Central memory CD4-positive, alpha-beta T cell (primary cell): ENCODE measurements around the gene BFSP2.

ENCODE experiments used
- DNase-seq: peaks from one replicate; pipeline ENCODE4 v3.0.0; 2022
- total RNA-seq, 3 experiments: gene quantifications; one replicate each; lab custom pipeline; 2026; lab: John Stamatoyannopoulos, UW

The BFSP2 gene, protein sequence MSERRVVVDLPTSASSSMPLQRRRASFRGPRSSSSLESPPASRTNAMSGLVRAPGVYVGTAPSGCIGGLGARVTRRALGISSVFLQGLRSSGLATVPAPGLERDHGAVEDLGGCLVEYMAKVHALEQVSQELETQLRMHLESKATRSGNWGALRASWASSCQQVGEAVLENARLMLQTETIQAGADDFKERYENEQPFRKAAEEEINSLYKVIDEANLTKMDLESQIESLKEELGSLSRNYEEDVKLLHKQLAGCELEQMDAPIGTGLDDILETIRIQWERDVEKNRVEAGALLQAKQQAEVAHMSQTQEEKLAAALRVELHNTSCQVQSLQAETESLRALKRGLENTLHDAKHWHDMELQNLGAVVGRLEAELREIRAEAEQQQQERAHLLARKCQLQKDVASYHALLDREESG
- 0 to 0.77 (median 0.16) reads per million in 3 experiments for total RNA-seq

DNA sequence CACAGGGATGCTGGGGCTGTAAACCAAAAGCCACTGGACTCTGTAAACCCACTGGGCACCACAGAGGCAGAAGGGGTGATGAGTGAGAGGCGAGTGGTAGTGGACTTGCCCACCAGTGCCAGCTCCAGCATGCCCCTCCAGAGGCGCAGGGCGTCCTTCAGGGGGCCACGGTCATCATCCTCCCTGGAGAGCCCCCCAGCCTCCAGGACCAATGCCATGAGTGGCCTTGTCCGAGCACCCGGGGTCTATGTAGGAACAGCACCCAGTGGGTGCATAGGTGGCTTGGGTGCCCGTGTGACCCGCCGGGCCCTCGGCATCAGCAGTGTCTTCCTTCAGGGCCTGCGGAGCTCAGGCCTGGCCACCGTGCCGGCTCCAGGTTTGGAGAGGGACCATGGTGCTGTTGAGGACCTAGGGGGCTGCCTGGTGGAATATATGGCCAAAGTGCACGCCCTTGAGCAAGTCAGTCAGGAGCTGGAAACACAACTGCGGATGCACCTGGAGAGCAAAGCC lies at the start of gene BFSP2:
Gene BFSP2, plus strand, starts transcription at position 51 of the 510 bp plus-strand sequence. Its CDS starts 28 bp downstream, at position 79.
- no peak for DNase-seq

DNA sequence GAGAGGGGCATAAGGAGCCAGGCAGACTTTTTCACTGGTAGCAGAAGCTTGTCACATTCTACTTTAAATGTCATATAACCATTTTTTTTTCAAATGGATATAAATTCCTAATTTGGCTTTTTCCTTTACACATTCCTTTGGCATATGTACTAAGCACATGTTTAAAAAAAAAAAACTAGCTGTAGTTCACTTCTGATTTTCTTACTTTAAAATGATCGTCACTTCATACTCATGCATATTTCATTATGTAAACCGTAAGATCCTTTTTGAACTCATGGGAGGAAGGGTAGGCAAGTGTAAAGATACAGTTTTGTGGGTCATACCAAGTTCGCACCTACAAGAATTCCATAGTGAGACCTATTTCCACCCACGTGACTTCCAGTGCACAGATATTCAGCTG lies 45.1 kb upstream of the BFSP2 start:
- no peak for DNase-seq

DNA sequence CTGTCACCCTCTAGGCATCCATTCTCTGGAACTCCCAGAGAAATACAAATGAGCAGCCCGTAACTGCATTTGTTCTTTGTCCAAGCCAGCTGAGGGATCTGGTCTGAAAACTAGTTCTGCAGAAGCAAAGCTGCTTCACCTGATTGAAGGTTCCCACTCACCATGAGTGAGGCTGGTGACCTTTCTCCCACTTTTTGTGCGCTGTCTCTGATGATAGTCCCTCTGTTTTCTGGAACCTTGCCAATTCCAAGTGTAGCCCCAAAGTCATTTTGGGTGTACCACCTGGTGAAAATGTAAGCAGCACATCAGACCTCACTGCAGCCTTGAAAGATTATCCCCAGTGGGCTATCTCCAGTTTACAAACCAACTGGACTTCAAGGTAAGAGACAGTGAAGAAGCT lies 39.4 kb upstream of the BFSP2 start:
- DNase-seq = no peak

DNA sequence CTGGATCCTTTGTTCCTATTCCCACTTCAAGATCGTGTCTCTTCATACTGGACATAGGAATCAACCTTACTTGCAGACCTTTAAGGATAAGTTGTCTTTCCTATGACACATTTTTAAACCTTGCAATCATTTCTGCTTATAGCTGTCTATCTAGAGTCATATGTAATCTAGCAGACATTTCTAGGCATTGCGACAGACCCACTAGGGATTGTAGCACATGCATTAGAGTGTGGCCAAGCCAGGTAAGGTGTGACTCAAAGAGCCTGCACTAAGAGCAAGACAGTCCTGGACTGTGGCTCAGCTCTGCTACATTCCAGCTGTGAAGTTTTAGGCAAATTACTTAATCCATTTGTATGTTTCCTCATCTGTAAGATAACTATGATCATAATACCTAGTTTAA lies 38.8 kb upstream of the BFSP2 start:
- no peak for DNase-seq

DNA sequence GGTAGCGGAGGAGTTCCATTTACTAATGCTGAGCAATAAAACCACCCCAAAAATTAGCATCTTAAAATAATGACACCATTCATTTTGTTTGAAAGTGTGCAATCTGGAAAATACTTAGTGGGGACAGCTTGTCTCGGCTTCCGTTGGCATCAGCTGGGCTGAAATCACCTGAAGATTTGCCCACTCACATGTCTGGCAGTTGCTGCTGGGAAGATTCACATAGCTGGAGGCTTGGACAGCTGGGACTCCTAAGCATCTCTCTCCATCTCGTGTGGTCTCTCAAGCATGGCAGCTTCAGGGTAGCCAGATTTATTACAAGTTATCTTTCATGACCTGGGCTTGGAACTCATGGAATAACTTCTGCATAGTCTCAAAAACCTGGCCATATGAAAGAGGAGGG lies 38.4 kb upstream of the BFSP2 start:
- DNase-seq = no peak

DNA sequence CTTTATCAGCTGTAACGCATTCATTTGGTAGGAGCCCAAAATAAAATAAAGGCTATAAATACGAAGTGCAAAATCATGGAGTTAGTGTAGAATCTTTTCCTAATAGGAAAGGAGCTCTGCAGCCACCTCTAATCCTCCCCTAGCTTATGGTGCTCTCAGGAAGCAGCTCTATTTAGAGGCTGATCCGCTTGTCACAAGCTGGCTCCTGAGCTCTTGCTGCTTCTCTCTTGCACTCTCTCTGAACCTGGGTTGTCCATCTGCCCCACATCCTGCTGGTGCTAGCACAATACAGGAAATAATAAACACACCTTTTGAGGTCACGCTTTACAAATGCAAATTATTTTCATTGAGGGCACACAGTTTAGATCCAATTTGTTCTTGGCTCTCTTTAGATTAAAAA lies 37.3 kb upstream of the BFSP2 start:
- DNase-seq = no peak

DNA sequence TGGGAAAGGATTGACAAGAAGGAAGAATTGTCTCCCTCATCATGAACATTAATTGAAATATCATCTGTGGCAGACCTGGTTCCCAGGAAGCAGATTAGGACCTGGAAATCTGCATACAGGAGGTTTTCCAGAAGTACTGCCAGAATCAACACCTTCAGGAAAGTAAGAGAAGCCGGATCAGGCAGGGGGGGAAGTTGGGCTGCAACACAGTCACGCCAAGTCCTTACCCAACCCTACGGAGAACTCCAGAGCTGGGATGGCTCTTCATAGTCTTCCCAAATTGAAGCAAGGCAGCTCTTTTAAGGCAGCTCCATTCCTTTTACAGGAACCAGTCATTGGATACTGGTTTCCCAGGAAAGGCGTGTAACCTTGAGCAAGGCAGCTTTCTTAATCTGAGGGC lies 35.2 kb upstream of the BFSP2 start:
- DNase-seq = no peak

DNA sequence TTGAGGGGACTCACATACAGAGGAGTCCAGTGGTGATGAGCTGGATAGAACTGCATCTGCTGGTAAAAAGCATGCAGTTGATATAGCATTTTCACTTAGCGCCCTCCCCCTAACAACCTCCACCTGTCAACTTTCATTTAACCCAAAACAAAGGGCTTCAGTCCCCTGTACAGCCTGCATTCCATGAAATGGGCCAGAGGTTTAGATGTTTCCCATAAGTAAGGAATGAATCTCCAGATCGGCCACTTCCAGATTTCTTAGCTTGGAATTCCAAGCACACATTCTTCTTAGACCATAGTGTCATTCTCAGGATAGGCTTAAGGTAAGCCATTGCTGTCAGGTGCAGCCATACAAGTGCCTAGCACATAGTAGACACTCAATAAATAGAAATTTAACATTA lies 32.9 kb upstream of the BFSP2 start:
- DNase-seq = no peak

DNA sequence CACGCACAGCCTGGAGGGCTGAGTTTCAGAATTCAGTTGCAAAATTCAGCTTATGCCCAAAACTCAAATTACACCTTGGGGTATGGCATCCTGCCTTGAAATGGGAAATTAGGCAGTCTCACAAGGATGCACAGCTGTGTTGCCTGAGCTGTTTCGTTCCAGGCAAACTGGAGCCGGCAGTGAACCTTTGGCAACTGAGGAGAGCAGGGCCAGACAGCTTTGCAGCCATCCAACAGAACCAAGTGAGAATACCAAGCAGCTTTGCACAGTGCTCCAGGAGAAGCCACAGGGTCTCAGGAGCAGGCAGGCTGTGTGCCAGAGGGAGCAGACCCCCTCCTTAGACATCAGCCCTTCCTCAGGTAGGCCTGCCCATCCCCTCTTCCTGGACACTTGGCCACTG lies 32.5 kb upstream of the BFSP2 start:
- no peak for DNase-seq

DNA sequence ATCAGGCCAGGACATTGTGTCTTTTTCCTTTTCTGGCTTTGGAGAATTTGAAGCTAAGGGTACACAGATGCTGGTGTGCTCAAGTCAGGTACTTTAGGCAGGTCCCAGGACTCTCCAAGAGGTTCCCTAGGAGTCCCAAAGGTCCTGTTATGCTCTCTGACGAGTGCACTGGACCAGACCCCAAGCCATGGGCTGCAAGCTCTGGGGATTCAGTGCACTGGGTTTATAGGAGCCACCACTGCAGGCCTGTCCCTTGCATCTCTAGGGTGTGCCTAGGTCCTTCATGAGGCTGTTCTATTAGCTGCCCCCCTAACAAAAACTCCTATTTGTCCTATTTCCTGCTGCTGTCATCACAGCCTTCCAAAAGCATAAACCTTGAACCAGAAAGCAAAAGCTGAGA lies 31.9 kb upstream of the BFSP2 start:
- no peak for DNase-seq

DNA sequence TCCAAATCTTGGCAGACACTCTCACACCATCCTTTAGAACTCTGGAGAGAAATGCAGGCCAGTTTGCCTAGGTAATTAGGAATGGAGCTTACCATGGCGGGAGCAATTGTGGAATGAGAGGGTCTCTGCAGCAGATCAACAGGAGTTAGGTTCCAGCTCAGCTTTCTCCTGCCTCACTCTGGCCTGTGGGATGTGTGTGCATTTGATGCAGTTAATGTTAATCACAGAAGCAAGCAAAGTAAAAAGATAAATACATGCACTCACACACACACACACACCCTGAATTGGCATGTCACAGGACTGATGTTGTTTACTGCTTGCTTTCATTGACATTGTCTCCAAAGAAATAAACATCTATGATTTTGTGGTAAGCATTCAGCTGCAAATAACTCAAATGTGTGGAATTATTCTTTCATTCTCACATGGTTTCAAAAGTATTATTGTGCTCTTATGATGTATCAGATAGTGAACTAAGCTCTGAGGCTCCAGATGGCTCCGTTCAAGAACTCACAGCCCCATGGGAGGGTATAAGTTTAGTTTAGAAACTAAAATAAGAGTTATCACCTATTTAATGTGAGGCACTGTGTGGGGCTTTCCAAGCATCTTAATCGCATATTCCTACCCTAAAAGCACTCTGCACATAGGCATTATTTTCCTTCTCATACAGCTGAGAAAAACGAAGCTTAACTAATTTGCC lies 31.3 kb upstream of the BFSP2 start:
- no peak for DNase-seq

DNA sequence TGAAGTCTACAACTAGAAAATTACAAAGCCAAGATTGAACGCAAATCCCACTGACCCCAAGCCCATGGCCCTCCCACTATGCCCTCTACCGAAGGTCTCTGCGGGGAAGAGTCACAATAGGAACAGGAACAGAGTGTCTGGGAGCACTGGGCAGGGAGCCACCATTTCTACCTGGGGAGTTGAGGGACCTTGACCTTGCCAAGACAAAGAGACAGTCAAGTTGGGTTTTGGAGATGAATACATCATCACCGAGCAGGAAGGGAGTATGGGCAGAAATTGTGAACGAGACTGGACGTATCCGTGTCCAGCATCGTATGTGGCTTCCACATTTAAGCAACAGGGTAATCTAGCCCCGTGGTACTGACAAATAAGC lies 30.8 kb upstream of the BFSP2 start:
- no peak for DNase-seq

DNA sequence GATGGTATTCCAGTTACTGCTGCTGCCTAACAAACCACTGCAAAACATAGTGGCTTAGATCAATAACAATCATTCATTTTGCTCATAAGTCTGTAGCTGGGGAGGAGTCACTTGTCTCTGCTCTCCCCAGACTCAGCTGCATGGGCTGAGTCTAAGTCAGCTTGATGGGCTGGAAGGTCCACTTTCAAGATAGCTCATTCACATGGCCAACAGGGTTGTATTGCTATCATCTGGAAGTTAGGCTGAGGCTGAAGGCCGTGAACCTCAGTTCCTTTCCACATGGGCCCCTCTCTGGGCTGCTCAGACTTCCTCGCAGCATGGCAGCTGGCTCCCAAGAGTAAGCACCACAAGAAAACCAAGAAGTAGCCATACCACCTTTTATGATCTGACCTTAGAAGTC lies 28.7 kb upstream of the BFSP2 start:
- DNase-seq = no peak

DNA sequence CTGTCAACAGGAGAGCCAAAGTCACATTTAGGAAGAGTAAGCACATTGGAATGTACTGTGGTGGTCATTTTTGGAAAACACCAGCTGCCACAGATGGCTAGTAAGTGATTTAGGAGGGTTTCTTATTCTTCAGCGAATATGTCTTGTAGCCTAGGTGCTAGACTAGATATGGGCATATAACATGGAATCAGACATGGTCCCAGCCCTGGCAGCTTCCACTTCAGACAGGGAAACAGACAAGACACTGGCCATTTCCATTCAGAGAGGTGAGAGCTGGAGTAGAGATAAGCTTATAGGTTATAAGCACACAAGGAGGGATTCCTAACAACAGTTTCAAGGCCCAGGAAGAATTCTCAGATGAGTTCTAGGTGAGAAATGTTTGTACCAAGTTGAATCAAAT lies 28.2 kb upstream of the BFSP2 start:
- no peak for DNase-seq

DNA sequence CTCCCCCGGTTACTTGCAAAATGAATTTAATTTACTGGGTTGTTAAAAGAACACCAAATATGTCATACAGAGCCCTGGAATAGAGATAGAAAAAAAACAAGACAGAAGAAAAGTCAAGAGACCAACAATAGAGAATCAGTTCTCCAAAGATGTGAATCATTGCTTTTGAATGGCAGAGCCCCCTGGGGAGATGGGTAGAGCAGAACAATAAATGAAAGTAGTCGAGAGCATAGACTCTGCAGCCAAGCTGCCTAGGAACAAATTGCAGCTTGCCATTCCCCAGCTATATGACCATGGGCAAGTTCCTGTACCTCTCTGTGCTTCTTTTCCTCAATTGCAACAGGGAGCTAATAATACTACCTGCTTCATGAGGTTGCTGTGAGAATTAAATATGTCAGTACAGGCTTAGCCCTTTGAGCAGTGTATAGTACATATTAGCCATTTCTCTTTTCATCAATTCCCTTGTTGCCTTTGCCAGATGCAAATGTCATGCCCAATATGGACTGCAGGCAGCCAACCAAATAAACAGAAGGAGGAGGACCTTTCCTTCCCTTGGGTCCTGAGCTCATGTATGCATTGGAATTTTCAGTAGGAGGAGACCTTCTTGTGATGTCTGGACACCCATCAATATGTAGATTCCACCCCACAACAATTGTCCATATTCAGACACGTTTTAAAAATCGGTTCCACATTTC lies 25.0 kb upstream of the BFSP2 start:
- DNase-seq = no peak

DNA sequence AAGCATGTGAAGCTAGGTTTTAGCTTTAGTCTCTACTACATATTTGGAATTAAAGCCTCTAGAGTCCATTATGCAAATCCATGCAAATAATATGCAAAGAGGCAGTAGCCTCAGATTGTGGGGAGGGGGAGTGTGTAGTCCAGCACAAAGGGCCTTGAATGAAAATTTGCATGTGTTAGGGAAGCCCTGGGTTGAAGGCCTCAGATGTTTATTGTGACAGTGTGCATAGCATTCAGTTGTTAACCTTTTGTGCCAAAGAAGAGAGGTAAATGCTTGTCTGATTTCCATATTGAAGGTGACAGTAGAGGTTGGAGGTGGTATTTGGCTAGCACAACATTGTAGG lies 24.5 kb upstream of the BFSP2 start:
- DNase-seq = no peak

DNA sequence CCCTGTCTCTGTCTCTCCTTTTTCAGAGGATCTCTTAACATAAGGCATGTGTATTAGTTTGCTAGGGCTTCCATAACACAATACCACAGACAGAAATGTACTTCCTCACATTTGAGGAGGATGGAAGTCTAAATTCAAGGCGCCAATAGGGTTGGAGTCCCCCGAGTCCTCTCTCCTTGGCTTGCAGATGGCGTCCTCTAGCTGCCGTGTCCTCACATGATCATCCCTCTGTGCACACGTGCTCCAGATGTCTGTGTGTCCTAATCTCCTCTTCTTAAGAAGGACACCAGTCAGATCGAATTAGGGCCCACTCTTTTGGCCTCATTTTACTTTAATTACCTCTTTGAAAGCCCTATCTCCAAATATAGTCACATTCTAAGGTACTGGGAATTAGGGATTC lies 23.0 kb upstream of the BFSP2 start:
- DNase-seq = no peak

DNA sequence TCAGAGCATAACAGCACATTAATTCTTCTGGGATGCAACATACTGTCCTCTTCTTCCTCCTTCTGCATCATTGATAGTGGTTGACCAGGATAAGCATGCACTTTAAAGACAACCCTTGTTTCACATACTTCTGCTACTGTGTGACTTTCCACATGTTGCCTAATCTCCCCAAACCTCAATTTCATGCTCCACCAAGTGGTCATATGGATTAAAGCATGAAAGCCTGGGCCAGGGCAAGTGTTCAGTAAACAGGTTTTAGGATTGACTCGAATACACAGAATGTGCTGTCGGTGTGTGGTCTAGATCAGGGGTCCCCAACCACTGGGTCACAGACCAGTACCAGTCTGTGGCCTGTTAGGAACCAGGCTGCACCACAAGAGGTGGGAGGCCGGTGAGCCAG lies 22.5 kb upstream of the BFSP2 start:
- no peak for DNase-seq

DNA sequence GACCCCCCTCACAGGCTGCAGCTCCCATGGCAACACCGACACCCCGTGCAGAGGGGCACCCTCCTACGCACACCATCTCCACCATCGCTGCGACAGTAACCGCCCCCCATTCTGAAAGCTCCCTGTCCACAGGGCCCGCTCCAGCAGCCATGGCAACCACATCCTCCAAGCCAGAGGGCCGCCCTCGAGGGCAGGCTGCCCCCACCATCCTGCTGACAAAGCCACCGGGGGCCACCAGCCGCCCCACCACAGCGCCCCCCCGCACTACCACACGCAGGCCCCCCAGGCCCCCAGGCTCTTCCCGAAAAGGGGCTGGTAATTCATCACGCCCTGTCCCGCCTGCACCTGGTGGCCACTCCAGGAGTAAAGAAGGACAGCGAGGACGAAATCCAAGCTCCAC lies 19.9 kb upstream of the BFSP2 start:
- DNase-seq = no peak

DNA sequence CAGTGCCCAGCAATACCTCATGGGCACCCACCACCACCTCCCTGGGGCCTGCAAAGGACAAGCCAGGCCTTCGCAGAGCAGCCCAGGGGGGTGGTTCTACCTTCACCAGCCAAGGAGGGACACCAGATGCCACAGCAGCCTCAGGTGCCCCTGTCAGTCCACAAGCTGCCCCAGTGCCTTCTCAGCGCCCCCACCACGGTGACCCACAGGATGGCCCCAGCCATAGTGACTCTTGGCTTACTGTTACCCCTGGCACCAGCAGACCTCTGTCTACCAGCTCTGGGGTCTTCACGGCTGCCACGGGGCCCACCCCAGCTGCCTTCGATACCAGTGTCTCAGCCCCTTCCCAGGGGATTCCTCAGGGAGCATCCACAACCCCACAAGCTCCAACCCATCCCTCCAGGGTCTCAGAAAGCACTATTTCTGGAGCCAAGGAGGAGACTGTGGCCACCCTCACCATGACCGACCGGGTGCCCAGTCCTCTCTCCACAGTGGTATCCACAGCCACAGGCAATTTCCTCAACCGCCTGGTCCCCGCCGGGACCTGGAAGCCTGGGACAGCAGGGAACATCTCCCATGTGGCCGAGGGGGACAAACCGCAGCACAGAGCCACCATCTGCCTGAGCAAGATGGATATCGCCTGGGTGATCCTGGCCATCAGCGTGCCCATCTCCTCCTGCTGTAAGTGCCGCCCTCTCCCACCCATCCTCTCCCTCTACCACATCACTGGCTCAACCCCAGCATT lies 19.2 kb upstream of the BFSP2 start:
- DNase-seq = no peak

DNA sequence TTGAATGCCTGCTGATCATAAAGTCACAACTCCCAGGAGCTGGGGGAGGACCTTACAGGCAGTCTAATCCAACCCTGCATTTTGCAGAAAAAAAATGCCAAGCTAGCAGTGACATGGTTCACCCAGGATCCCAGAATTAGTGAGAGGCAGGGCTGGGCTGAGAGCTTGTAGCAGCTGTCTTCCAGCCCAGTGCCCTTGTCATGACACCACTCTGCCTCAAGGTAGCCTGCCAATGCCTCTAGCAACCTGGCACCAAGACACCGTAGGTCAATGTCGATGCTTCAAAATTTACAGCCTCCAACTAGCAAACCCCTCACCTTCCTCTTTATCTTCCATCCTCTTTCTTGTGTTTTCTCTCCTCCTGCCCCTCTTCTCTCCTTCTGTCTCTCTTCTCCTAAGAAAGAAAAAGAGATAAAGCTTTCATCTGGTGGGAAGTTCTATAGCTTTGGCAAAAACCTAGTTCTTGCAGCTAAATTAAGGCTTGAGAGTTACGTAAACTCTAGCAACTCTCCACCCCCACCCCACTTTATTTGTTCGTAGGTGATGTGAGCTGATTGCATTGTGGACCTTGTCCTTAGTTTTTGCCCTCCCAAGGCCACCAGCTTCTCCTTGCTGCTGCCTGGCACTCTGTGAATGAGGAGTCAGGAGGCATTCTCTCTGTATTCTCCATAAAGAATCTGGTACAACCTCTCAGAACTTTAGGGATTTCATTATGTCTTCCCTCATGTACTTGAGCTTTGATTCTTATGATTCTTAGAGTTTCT lies 18.3 kb upstream of the BFSP2 start:
- no peak for DNase-seq

DNA sequence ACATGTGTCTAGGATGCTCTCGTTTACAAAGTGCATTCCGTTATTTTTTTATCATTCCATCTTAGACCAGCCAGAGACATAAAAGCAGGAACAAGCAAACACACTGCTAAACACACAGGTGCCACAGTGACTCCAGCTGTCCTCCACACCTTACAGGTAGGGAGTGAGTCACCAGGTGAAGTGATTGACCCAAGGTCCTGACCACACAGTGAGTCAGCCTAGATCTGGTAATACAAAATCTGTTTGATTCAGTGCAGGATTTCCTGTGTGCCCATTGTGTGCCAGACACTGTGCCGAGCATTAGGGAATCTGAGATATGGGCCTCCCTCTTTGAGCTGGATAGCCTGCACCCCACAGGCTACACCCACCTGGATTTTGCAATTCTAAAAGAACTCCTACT lies 16.7 kb upstream of the BFSP2 start:
- DNase-seq = no peak
